ENCODE data around the gene PDE4D. TPM values are rescaled to one million over a fixed set of nuclear protein-coding genes. Genes with fewer than 3 reads are reported as not detected.

Gene PDE4D
- total RNA-seq, 1 experiment from 2014 or later: 2.1 TPM

GRCh38 chr5:59393585-59394420 is 499.7 kb downstream of the PDE4D start:
- Histone ChIP-seq H3T11ph (ENCODE audit: low read length) (no peak overlapping the region), H2BK5ac (ENCODE audit: insufficient read length, low read length) (no peak overlapping the region), H3K79me1 (ENCODE audit: insufficient read depth, low read depth, low read length, poor library complexity, severe bottlenecking) (no peaks in the 10 kb centered on the region), H3K27me3 (ENCODE audit: insufficient read depth, low read length) (no peaks in the 10 kb centered on the region), H3K14ac (ENCODE audit: insufficient read depth, low read length) (no peak overlapping the region), H3K23me2 (ENCODE audit: insufficient read length, low read depth, low read length, poor library complexity, severe bottlenecking) (no peaks in the 10 kb centered on the region), H2AFZ (ENCODE audit: low read length) (no peak overlapping the region), H3K4me1 (ENCODE audit: insufficient read depth, low read length) (no peaks in the 10 kb centered on the region), H2BK15ac (ENCODE audit: low read depth, low read length) (no peak overlapping the region), H2BK20ac (ENCODE audit: low read depth, low read length, poor library complexity, severe bottlenecking) (no peak overlapping the region), H3K56ac (ENCODE audit: insufficient read length, low read depth, low read length) (no peak overlapping the region), H4K5ac (ENCODE audit: insufficient read length, low read depth, low read length) (no peak overlapping the region), H3K9me3 (ENCODE audit: control insufficient read depth, low read depth, low read length) (no peaks in the 10 kb centered on the region), H2BK120ac (ENCODE audit: low read depth, low read length, poor library complexity, severe bottlenecking) (no peak overlapping the region), H3K23ac (ENCODE audit: insufficient read length, low read depth, low read length) (no peak overlapping the region), H3K4ac (ENCODE audit: low read depth, low read length) (no peak overlapping the region), H3K18ac (ENCODE audit: insufficient read length, low read depth, low read length) (no peak overlapping the region), H4K20me1 (ENCODE audit: control insufficient read depth, insufficient read depth, insufficient read length) (no peaks in the 10 kb centered on the region), H3K9ac (ENCODE audit: extremely low read depth, insufficient read length, low read length) (no peak overlapping the region), H3K4me2 (ENCODE audit: insufficient read depth, insufficient read length, low read length) (no peak overlapping the region), H3K27ac (ENCODE audit: insufficient read length, low read depth, low read length) (no peak overlapping the region), H2AK5ac (ENCODE audit: insufficient read length, low read length) (no peak overlapping the region), H4K91ac (ENCODE audit: insufficient read length, low read depth, low read length) (no peak overlapping the region), H2BK12ac (ENCODE audit: insufficient read length, low read depth, low read length) (no peak overlapping the region), H3K79me2 (ENCODE audit: insufficient read depth, low read length) (no peaks in the 10 kb centered on the region), H4K8ac (replicated peaks; ENCODE audit: insufficient read length, low read depth, low read length) (no peak overlapping the region)
- peaks cover 0 to 8% (median 0%) of the 10 kb centered on the region in 3 experiments; a peak in 1 of 7 replicates for H3K36me3 Mint-ChIP-seq (ENCODE audit: insufficient read depth in 1 of 3, low read depth in 3 of 3)
- WGBS (ENCODE audit: extremely low coverage, insufficient read length, low lambda C conversion rate): no CpG with 5 or more reads among the region's 4 CpGs
- peaks cover 5% of the 10 kb centered on the region in 2 experiments for H3K4me1 Mint-ChIP-seq
- TF ChIP-seq CTCF (conservative IDR thresholded peaks at IDR 0.05): no peak
- no peak overlapping the region for H3K27ac Mint-ChIP-seq
- no peak for DNase-seq
- H3K27me3 Mint-ChIP-seq (ENCODE audit: low read depth): no peaks in the 10 kb centered on the region
- peaks cover 4 to 8% of the 10 kb centered on the region in 2 experiments; a peak in 3 of 5 replicates for H3K9me3 Mint-ChIP-seq
- no peak overlapping the region for H3K4me3 Mint-ChIP-seq
